ENCODE data around the gene MYO1E. TPM values are rescaled to one million over a fixed set of nuclear protein-coding genes. Genes with fewer than 3 reads are reported as not detected.

MYO1E gene
- total RNA-seq, 4 donors from 2014 or later, result 49.7 to 135 (median 82.2) TPM

- H3K9me3 ChIP-seq, result no peaks in the 10 kb centered on the region
- no peaks in the 10 kb centered on the region for H3K36me3 ChIP-seq
- H3K27ac ChIP-seq, result no peak overlapping the region
- TF ChIP-seq POLR2A (IDR thresholded peaks at IDR 0.05) (no peak), CTCF (IDR thresholded peaks at IDR 0.05) (no peak)
- intact Hi-C loops (cut with DNase I), result no loop called here
- H3K4me3 ChIP-seq, result no peak overlapping the region
- no peaks in the 10 kb centered on the region for H3K27me3 ChIP-seq
- 58 to 75% methylated on average over 4 of the region's 4 CpGs for WGBS, 2 donors
- DNase-seq, result no peak
- peaks cover 0 to 15% (median 4%) of the 10 kb centered on the region in 3 donors for H3K4me1 ChIP-seq
These were observed 12.5 kb upstream of the MYO1E start for GRCh38 chr15:59385171-59385570.

GRCh38 chr15:59384507-59384906 lies 11.8 kb upstream of the MYO1E start:
- TF ChIP-seq POLR2A (IDR thresholded peaks at IDR 0.05) (no peak), CTCF (IDR thresholded peaks at IDR 0.05) (no peak)
- Histone ChIP-seq H3K4me3 (no peak overlapping the region), H3K27me3 (no peaks in the 10 kb centered on the region), H3K9me3 (no peaks in the 10 kb centered on the region), H3K36me3 (no peaks in the 10 kb centered on the region), H3K4me1 (peaks cover 0 to 15% (median 4%) of the 10 kb centered on the region in 3 donors), H3K27ac (no peak overlapping the region)
- intact Hi-C loops (cut with DNase I), result no loop called here
- WGBS, 2 donors, result 85 to 90% methylated on average over 3 of the region's 3 CpGs
- DNase-seq, result no peak

- 57% methylated on average over 5 to 7 of the region's 7 CpGs for WGBS, 2 donors
- Histone ChIP-seq H3K9me3 (no peaks in the 10 kb centered on the region), H3K36me3 (no peaks in the 10 kb centered on the region), H3K27ac (no peak overlapping the region), H3K4me3 (no peak overlapping the region), H3K4me1 (no peaks in the 10 kb centered on the region), H3K27me3 (no peaks in the 10 kb centered on the region)
- DNase-seq, result no peak
- TF ChIP-seq CTCF (IDR thresholded peaks at IDR 0.05) (no peak), POLR2A (IDR thresholded peaks at IDR 0.05) (no peak)
- intact Hi-C loops (cut with DNase I), result no loop called here
These were observed 8.4 kb upstream of the MYO1E start for GRCh38 chr15:59380902-59381610.

GRCh38 chr15:59379531-59379930 lies 6.9 kb upstream of the MYO1E start:
- H3K36me3 ChIP-seq, result no peaks in the 10 kb centered on the region
- no peaks in the 10 kb centered on the region for H3K4me1 ChIP-seq
- no peak overlapping the region for H3K27ac ChIP-seq
- no peaks in the 10 kb centered on the region for H3K9me3 ChIP-seq
- DNase-seq, result no peak
- intact Hi-C loops (cut with DNase I), result no loop called here
- 85 to 97% methylated on average over 1 of the region's 1 CpG for WGBS, 2 donors
- no peak overlapping the region for H3K4me3 ChIP-seq
- no peaks in the 10 kb centered on the region for H3K27me3 ChIP-seq
- no peak for TF ChIP-seq CTCF (IDR thresholded peaks at IDR 0.05)
- no peak for TF ChIP-seq POLR2A (IDR thresholded peaks at IDR 0.05)

- intact Hi-C loops (cut with DNase I), result no loop called here
- TF ChIP-seq CTCF (IDR thresholded peaks at IDR 0.05) (no peak), POLR2A (IDR thresholded peaks at IDR 0.05) (no peak)
- Histone ChIP-seq H3K27me3 (no peaks in the 10 kb centered on the region), H3K27ac (no peak overlapping the region), H3K9me3 (no peaks in the 10 kb centered on the region), H3K4me1 (no peaks in the 10 kb centered on the region), H3K4me3 (no peak overlapping the region), H3K36me3 (no peaks in the 10 kb centered on the region)
- DNase-seq, result no peak
These were observed 6.2 kb upstream of the MYO1E start for GRCh38 chr15:59378855-59379254.
